DND-41 (cell line): ENCODE measurements around the gene ZFAND2B.

Experiments
- CTCF ChIP-seq: IDR thresholded peaks from 2 replicates; pipeline ENCODE4 v1.5.1; 2012; ENCODE audit warnings: borderline replicate concordance, low read length, moderate library complexity, mild to moderate bottlenecking; ENCODE audit not compliant: poor library complexity, severe bottlenecking; ENCODE audit errors: extremely low read depth
- EZH2 ChIP-seq: IDR thresholded peaks from 3 replicates; pipeline ENCODE4 v1.6.1; 2012; ENCODE audit warnings: borderline replicate concordance, low read depth, mild to moderate bottlenecking, moderate library complexity, low read length, inconsistent platforms; ENCODE audit not compliant: severe bottlenecking

- TF ChIP-seq CTCF (no peak), EZH2 (peak; percentile 96)
Observed at GRCh38 chr2:219252900-219253752, 46.5 kb downstream of the ZFAND2B start, which contains the start of gene TUBA4B.
